ENCODE data around the gene CDC34.

- no peak for TF ChIP-seq POLR2A (IDR thresholded peaks at IDR 0.05)
- TF ChIP-seq CTCF (IDR thresholded peaks at IDR 0.05), result no peak
These were observed 58.8 kb downstream of the CDC34 start for GRCh38 chr19:590396-590745.
